Superior temporal gyrus (tissue), 1 donor: ENCODE results near the gene EIF1.
"Not testable (repeated sequence)": the region's sequence is repeated elsewhere in the genome, so short reads cannot be mapped to it uniquely, and the experiment has no call there.

Experiments
- DNase-seq: peaks from one replicate; pipeline ENCODE4 v3.0.0-alpha.2; 2016; ENCODE audit errors: extremely low spot score

Gene EIF1

GRCh38 chr17:41688641-41689496, at the start of gene EIF1:
Gene EIF1 (plus strand): TSS chr17:41688885. CDS start chr17:41689039, 154 bp downstream.
- DNase-seq: peak; percentile 100

DNA sequence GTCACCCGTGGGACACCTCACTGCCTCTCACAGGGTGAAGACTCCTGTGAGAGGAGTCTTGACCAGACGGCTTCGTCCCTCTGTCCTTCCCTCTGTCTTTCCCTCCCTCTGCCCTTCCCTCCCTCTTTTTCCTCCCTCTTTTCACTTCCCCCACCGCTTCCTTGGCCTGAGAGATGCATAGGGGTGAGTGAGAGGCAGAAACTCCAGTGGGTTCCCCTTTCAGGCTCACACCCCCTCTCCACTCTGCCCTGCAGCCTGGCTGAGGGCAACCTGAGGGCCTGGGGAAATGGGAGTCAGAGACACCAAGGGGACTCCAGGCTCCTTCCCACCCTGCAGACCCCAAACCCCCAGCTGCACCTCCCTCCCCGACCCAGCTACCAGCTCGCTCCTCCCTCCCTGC, 49.7 kb upstream of the EIF1 start:
- DNase-seq: no peak

DNA sequence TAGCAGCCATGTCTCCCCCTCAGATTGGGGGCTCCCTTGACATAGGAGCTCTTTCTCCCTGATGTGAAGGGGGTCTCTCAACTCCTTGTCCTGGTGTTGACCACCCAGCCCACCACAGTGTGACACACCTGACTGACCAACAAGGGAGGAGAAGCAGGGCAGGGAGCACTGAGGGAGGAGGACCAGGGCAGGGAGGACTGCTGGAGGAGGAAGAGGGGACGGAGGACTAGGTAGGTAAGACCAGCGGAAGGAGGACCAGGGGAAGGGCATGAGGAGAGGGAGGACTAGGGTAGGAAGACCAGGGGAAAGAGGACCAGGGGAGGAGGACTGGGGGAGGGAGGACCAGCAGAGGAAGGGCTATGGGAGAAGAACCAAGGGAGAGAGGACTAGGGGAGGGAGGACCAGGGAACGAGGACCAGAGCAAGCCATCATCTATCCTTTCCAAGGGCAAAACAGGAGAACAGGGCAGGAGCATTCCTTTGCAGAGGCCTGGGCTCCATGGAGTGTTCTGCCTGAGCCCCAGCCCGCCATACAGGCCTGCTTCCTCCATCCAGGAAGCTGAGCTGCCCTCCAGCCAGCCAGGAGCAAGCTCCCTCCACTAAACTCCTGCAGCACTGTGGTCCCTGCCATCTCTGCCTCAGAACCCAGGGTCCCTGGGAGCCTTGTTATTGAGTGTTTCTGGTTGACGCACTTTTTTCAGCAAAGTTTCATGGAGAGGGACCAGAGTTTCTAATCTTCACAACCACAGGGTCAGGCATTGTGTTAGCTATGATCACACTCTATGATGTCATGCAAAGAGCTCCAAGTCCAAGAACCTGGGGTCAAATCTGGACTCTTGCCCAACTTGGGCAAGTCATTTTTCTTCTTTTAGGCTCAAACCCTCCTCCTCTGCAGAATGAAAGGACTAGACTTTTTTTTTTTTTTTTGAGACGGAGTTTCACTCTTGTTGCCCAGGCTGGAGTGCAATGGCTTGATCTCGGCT, 48.9 kb upstream of the EIF1 start:
- no peak for DNase-seq

DNA sequence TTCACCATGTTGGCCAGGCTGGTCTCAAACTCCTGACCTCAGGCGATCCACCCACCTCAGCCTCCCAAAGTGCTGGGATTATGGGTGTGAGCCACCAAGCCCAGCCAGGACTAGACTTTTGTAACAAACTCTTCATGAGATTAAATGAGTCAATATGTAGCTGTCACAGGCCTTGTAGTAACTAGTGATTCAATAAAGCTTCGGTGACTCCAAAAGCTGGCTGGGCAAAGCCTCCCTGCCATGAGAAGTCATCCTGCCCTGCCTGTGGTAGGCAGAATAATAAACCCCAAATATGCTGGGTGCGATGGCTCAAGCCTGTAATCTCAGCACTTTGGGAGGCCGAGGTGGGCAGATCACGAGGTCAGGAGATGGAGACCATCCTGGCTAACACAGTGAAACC, 48.1 kb upstream of the EIF1 start:
- not testable (repeated sequence) for DNase-seq

DNA sequence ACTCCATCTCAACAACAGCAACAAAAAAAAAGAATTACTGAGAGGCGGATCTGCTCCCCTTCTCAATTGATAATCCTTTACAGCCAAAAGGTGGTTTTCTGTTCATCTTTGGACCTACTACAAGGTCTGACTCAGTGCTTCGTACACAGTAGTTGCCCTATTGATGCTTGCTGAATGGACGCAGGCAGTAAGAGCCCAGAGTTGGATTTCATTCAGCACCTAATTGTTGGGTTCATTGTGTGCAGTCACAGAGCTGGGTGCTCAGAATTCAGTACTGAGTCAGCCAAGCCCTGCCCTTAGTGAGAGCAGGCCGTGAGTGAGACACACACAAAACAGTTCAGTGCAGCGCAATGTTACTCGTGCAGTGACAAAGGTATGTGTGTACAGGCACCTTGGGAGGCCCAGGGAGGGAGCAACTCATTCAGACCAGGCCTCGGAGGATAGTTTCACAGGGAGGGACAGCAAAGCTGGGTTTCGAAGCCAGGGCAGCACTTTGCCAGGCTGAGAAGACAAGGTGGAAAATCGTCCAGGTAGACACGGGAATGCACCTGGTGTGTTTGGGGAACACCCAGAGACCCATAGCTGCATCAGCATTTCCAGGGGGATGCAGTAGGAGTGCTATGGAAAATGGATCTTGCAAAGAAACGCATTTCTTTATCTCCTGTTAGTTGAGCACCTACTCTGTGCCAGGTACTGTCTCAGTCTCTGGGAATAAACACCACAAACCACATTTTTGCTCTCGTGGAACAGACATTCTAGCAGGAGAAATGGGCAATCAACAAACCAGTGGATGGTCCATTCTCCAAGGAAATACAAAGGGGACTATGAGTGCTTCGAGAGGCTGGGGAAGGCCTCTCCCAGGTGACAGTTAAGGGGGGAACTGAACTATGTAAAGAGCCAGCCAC, 46.2 kb upstream of the EIF1 start:
- DNase-seq: no peak

- no peak for DNase-seq
Observed at GRCh38 chr17:41647038-41647813, 41.5 kb upstream of the EIF1 start.

DNA sequence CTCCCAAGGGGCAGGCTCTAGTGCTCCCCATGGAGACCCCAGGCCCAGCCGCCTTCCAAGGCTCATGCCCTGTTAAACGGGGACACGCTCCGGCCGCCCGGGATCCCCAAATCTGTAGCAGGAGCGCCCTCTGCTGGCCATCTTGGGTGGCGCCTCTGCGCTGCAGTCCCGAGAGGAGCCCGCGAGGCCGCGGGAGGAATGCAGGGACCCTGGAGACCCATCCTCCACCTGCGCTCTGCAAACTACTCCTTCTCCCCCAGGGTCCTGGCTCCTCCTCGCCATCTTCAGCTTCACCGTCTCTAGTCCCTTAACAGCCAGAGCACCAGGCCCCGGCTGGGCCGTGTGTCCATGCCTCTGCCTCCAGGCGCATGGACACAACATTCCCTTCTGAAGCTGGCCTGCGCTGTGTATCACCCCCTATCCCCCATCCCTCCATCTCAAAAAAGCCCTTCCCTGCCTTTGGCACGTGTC, 40.7 kb upstream of the EIF1 start:
- DNase-seq: peak; percentile 88

DNA sequence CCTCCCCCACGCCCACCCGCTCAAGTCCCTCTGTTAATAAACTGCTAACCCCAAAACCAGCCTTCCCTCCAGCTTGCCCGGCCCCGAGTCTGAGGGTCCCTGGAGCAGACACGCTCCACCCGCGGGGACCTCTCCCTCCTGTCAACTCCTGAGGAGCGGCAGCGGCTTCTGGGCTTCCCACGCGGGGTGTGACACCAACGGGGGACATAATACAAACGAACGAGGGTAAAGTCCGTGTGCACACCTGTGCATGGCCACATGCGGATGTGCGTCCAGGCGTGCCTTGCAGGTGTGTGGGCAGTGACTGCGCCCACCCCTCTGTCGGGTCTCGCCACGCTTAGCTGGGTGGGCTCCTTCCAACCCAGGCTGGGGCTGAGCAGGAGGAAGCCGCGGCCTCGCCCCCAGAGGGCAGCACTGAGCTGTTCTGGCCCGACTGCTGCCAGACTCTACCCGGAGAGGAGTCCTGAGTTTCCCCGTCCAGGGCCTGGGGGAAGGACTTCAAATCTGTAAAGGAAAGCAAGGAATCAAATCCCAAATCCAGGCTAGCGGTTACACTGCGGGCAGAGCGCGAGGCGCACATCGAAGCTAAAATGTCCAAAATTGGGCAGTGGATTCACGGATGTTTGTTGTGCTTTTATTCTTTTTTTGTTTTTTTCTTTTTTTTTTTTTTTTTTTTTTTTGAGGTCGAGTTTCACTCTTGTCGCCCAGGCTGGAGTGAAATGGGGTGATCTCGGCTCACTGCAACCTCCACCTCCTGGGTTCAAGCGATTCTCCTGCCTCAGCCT, 40.1 kb upstream of the EIF1 start:
- peak; percentile 77 for DNase-seq

DNA sequence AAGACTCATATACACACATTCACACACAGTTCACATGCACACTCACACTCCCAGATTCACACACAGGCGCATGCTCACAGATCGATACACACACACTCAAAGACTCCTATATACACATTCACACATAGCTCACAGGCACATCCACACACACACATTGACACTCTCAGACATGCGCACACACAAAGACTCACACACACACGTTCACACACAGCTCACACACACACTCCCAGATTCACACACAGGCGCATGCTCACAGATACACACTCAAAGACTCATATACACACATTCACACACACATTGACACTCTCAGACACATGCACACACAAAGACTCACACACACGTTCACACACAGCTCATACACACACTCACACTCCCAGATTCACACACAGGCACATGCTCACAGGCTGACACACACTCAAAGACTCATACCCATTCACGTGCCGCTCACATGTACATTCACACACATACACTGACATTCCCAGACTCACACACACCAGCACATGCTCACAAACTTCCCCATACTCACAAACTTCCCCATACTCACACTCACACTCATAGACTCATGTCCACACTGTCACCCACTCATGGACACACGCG, 38.7 kb upstream of the EIF1 start:
- DNase-seq: no peak

DNA sequence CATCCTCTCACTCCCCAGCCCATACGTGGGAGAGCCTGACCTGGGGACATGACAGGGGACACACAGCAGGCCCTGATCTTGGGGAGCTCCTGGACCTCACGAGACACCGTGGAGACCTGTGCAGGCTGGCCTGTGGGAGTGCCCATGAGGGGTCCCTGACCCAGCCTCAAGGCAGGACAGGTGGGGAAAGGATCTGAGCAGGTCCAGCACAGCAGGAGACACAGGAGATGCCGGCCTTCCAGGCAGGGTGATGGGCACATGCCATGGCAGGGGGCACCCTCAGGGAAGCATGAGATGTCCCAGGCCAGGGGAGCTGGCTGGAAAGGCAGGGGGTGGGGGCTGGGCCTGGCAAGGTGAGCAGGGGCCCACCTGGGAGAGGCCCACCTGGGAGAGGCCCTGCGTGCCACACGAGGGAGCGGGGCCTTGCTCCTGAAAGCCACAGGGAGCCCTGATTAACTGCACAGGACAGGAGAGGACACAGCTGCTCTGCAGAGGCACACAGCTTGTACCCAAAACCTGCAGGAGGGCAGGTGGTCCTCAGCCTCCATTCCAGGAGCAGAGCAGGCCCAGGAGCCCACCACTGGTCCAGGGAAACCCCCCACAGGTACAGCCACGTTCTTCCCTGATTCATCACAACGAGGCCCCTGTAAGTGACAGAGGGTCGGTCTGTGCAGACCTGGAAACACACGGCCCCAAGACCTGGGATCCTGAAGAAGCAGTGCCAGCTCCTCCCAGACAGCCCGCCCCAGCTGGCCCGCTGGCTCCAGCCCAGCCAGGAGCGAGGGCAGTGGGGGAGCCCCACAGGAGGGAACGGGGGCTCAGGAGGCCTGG, 37.7 kb upstream of the EIF1 start:
- no peak for DNase-seq

DNA sequence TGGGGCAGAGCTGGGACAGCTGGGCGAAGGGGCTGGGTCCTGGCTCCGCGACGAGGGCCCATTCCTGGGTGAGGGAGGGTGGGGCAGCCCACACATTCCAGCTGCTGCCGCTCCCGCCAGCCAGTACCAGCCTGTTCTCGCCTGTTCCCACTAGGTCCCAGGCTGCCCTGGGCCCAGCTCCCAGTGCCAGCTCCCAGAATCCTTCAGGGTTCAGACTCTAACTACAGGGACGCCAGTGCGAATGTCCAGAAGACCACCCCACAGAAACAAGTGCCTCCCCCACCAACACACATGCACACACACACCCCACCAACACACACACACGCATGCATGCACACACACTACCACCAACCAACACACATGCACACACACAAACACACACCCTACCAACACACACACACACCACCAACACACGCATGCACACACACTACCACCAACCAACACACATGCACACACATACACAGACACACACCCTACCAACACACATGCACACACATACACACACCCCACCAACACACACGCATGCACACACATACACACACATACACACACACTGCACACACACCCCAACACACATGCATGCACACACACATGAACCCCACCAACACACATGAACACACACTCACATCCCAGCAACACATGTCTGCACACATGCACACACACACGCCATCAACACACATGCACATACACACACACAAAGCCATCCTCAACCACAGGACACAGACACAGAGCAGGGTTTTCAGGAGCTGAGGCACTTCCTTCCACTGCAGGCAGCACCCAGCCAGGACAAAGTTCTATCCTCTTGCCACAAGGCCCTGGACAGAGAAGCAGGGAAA, 36.8 kb upstream of the EIF1 start:
- peak; percentile 43 for DNase-seq

DNA sequence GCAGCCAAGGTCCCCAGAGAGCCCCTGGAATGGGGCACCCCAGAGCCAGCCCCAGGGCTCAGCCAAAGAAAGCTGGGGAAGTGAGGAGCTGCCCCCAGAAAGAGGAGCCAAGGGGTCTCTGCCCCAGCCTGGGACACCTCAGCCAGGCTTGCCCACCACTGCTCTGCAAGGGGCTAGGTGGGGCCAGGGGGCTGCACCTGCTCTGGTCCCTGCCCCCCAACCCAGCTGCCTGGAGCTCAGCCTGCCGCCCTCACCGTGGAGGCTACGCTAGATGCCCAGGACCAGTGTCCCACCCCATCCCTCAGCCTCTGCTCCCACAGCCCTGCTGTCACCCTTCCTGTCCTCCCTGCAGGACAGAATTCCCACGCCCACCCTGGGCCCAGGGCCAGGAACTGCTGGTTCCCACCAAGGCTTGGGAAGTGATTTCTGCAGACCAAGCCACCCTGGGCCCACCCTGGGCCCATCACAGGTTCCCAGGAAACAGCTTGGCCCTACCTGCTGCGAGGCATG, 36.2 kb upstream of the EIF1 start:
- no peak for DNase-seq

- DNase-seq: no peak
Observed at GRCh38 chr17:41653421-41653820, 35.3 kb upstream of the EIF1 start.

GRCh38 chr17:41653892-41654677, 34.6 kb upstream of the EIF1 start:
- no peak for DNase-seq

- DNase-seq: no peak
Observed at GRCh38 chr17:41654678-41655607, 33.7 kb upstream of the EIF1 start.
